Effector CD4-positive, alpha-beta T cell (primary cell): ENCODE measurements around the gene LPP.
A peak's percentile ranks its signal among the peaks of the same experiment; 100 is the strongest.
"Not testable (repeated sequence)": the region's sequence is repeated elsewhere in the genome, so short reads cannot be mapped to it uniquely, and the experiment has no call there.

Experiments used
- DNase-seq: peaks from one replicate; pipeline ENCODE4 v3.0.0-alpha.2; 2020
- total RNA-seq: gene quantifications from one replicate; lab custom pipeline; 2026; lab: John Stamatoyannopoulos, UW

LPP gene, protein sequence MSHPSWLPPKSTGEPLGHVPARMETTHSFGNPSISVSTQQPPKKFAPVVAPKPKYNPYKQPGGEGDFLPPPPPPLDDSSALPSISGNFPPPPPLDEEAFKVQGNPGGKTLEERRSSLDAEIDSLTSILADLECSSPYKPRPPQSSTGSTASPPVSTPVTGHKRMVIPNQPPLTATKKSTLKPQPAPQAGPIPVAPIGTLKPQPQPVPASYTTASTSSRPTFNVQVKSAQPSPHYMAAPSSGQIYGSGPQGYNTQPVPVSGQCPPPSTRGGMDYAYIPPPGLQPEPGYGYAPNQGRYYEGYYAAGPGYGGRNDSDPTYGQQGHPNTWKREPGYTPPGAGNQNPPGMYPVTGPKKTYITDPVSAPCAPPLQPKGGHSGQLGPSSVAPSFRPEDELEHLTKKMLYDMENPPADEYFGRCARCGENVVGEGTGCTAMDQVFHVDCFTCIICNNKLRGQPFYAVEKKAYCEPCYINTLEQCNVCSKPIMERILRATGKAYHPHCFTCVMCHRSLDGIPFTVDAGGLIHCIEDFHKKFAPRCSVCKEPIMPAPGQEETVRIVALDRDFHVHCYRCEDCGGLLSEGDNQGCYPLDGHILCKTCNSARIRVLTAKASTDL
- 120 reads per million, percentile 86 among the genes with 10 or more reads in this experiment for total RNA-seq

DNA sequence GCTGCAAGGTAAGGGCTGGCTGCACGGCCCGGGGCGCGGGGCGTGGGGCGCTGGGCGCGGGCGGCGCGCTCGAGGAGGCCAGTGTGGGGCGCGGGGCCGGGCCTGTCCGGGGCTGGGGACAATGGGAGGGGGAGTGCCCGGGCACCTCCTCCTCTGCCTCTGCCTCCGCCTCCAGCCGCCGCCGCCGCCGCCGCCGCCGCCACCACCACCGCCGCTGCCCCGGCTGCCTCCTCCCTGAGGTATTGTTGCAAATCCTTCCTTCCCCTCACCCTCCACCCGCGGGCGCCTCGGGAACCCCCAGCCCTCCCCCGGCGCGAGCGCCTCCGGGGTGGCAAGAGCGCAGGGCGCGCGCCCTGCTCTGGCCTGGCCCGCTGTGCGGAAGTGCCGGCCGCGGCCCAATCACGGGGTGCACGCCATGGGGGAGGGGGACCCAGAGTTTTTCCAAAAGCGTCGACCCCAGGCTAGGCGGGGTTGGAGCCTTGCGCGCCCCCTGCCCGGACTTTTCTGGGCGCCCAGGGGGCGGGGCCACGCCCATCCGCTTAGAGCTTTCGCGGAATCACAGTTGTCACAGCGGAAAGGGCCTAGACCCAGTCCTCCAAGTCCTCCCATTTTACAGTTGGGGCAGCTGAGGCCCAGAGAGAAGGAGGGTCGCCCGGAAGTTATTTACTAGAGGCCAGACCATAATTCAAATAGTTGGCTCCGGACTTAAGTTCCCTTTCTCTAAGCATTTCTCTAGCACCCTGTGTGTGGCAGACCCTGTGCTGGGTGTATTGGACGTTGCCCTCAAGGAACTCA is at the start of gene LPP:
TSS of gene LPP (plus strand) at position 144 of the 795 bp plus-strand sequence. CDS start 251,964 bp downstream, outside the sequence.
- DNase-seq, result peak; percentile 76

DNA sequence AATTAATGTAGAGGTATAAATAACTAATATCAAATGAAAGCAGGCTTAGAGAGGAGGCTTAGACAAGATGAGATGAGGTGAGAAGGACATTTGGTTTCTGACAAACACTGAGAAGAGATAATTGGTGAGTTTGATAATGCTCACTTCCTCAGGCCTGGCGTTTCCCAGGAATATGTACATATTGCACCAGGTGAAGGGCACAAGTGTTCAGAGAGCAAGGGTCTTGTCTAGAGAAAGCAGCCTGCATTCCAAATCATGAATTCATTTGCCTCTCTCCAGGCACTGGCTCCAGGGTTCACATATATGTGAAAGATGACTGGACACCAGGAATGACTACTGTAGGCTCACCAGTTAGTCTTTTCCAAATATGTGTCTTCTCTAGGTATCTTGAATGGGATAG is 48.0 kb upstream of the LPP start:
- no peak for DNase-seq

GRCh38 chr3:188106454-188106853 is 47.5 kb upstream of the LPP start:
- no peak for DNase-seq

DNA sequence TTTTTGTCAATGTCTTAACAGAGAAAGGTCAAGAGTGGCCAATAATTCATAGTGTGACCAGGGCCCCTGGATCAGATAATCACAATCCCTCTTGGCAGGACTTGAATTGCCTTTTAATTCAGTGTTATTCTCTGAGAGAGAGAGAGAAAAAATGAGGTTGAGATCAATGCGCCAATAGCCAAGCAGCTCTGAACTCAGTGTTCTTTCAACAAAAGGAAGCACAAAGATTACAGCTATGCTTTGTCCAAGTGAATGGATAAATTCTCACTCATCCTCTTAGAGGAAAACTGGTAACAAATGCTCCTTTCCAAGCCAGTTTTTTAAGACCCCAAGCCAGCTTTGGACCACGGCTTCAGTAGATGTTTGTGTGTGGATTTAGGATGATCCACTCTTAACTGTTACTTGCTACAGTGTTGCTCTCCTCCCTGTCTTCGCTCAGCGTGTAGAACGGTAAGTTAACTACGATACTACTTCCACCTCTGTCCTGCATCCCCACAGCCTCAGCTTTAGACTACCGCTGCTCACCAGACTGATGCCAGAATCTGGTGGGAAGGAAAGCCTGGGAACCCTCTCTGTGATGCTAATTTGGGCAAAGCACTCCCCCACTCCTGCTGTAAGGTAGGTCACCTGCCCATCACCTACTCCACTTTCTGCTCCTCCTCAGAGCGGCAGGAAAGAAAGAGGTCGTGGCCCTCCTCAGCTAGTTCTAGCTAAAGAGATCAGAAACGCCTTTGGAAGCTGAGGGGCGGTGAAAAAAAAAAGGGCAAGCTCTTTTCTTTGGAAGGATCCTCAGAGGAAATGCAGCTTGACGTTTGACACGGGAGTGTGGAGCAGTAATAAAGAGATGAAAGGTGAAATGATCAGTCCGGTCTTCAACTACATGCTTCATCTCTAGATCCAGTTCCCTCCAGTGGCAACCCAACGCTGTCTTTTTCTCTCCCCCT is 46.8 kb upstream of the LPP start:
- no peak for DNase-seq

- DNase-seq, result no peak
Observed at GRCh38 chr3:188108703-188109412, 45.1 kb upstream of the LPP start.

DNA sequence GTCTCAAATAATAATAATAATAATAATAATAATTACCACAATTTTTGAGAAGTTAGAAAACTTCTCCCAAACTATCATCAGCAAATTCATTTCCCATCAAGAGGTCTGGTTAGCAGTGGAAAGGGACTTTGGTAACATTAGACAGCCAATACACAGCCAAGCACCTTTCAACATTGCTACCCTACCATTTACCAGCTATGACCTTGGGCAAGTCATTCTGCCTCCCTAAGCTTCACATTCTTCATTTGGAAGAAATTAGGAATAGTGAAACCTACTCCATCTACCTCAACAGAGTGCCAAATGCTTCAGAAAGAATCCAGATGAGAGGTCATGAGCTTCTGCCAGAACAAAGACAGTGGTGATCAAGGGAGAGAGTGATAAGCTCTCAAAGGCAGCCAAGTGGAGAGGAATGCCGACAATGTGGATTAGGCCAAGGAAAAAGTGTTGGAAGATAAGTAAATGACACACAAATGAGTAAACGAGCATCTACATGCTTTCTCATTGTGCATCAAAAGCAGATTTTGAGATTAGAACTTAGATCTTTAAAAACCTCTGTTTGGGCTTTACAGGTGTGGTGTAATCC is 42.9 kb upstream of the LPP start:
- no peak for DNase-seq

DNA sequence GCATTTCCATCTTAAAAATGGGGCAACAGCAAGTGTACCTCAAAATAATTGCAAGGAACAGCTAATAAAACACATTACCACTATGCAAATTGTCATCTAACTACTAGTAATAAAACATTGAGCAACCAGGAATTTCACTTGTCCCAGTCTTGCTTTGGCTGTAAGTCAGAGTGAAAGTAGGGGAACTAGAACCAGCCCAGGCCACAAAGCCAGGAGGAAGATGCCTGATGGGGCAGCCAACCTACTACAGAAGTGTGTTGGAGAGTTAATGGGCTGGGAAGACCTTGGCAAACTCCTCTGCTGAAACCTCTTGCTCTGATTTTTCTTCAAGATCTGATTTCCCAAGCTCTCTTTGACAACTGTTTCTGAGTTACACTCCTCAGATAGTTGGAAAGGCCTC is 40.2 kb upstream of the LPP start:
- DNase-seq, result no peak

GRCh38 chr3:188119846-188120245 is 34.1 kb upstream of the LPP start:
- no peak for DNase-seq

DNA sequence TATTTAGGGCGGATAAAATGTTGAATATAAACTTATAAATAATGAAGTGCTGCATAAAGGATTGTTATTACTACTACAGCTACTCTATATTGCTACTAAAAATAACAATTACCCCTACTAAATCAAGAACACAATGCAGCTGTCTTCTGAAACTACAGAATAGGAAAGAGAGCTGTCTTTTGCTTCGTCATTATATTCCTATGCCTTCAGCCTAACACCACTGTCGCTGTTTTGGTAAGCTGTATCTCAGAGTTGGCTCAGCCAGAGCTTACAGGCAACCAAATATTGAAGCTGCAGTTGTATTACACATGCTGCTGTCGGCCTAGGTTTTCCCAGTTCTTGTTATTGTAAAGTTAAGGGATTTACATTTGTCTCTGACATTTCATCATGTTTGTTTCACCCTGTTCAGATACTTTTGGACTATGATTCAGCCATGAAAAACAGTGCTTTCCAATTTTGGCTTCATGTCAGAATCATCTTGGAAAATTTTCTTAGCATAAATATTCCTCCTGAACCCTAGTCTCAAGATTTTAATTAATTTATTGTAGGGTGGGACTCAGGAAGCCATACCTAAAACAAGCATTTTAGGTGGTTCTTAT is 31.3 kb upstream of the LPP start:
- DNase-seq, result no peak

GRCh38 chr3:188123170-188123905 is 30.6 kb upstream of the LPP start:
- no peak for DNase-seq

DNA sequence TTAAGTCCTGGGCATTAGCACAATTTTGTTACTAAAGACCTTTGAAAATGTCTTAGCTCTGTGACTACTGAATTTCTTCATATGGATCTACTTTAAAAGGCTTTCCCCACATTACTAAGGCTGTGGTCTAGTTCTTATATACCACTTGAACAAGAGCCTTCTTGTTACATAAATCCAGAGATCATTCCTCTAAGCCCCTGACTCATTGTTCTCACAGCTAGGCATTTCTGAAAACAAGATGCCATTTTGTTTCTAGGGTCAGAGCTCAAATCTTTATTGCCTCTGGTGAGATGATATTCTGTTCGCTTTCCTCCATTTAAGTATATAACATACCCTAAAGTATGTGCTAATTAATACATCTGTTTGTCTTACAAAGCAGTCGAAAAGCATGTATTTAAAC is 29.8 kb upstream of the LPP start:
- DNase-seq, result no peak

GRCh38 chr3:188125076-188125475 is 28.9 kb upstream of the LPP start:
- no peak for DNase-seq

DNA sequence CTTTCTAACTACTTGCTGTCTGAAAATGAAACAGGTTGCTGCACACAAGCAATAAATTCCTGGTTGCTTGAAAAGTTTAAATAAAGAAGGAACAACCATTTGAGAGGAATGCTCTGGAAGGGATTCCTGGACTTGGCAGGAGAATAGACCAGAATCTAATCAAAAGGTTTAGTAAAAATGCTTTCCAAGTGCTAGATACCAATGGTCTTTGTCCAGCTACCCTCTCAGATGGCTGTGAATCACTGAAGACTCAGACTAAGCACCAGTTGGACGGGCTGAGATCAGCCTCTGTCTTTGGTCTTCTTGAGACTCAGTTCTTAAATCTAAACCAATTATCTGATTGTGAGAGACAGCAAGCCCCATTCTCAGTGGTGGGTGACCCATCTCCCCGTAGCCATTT is 27.7 kb upstream of the LPP start:
- no peak for DNase-seq

- no peak for DNase-seq
Observed at GRCh38 chr3:188126934-188127333, 27.0 kb upstream of the LPP start.

GRCh38 chr3:188128905-188129304 is 25.1 kb upstream of the LPP start:
- DNase-seq, result no peak

GRCh38 chr3:188131023-188131422 is 22.9 kb upstream of the LPP start:
- DNase-seq, result not testable (repeated sequence)

- DNase-seq, result no peak
Observed at GRCh38 chr3:188133219-188133618, 20.7 kb upstream of the LPP start.

DNA sequence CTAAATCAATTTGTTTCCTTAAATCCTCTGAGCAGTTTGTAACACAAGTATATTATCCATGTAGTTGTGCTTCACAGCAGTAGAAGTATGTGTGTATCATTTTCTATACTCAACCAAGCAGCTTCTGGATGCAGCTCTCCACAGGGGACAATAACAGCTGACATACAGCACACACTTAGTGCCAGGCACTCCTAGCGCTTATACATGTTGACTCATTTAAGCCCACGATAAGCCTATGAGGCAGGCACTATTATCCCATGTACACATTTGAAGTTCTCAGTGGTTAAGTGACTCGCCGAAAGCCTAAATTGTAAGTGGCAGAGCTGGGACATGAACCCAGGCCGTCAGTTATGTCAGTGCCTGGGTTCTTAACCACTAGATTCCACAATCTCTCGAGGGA is 20.3 kb upstream of the LPP start:
- no peak for DNase-seq

- DNase-seq, result no peak
Observed at GRCh38 chr3:188134079-188134478, 19.9 kb upstream of the LPP start.

DNA sequence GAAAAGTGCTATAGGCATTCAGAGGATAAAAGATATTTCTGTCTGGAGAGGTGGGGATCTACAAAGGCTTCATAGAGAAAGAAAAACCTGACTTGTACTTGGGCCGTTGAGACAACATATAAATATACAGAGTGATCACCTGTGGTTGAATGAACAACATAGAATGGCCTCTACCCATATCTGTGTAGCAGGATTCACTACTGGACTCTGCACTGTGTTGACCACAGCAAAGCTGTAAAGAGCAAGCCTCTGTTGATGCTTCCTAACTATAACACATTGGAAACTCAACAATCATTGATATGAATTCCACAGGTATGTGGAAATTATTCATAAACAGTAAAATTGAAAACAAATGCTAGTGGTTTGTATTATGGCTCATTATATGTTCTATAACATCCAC is 19.1 kb upstream of the LPP start:
- no peak for DNase-seq
